DND-41 (cell line): Measurements from ENCODE around the gene CPN1.

Experiments used
- CTCF ChIP-seq: IDR thresholded peaks from 2 replicates; pipeline ENCODE4 v1.5.1; 2012; ENCODE audit warnings: borderline replicate concordance, low read length, moderate library complexity, mild to moderate bottlenecking; ENCODE audit not compliant: poor library complexity, severe bottlenecking; ENCODE audit errors: extremely low read depth
- EZH2 ChIP-seq: IDR thresholded peaks from 3 replicates; pipeline ENCODE4 v1.6.1; 2012; ENCODE audit warnings: borderline replicate concordance, low read depth, mild to moderate bottlenecking, moderate library complexity, low read length, inconsistent platforms; ENCODE audit not compliant: severe bottlenecking

GRCh38 chr10:100106865-100107264, 25.2 kb upstream of the CPN1 start:
- TF ChIP-seq EZH2 (no peak), CTCF (no peak)
